GM21786 (cell line): ENCODE measurements around the gene ACOT12.
"Not testable (repeated sequence)": the region's sequence is repeated elsewhere in the genome, so short reads cannot be mapped to it uniquely, and the experiment has no call there.

ENCODE experiments used
- ATAC-seq: cut with Tn5 transposase; IDR thresholded peaks from one replicate; pipeline ENCODE4 v1.9.1; 2021; ENCODE audit not compliant: unreplicated experiment

Gene ACOT12

GRCh38 chr5:81345411-81346003 lies 48.4 kb downstream of the ACOT12 start:
- no peak for ATAC-seq

- ATAC-seq = no peak
Measured at GRCh38 chr5:81344736-81345135, 49.2 kb downstream of the ACOT12 start.

- not testable (repeated sequence) for ATAC-seq
Measured at GRCh38 chr5:81338213-81338612, 55.7 kb downstream of the ACOT12 start.

- no peak for ATAC-seq
Measured at GRCh38 chr5:81337803-81338202, 56.1 kb downstream of the ACOT12 start.

- no peak for ATAC-seq
Measured at GRCh38 chr5:81336556-81336955, 57.4 kb downstream of the ACOT12 start.

GRCh38 chr5:81335946-81336345 lies 58.0 kb downstream of the ACOT12 start:
- no peak for ATAC-seq

- ATAC-seq = no peak
Measured at GRCh38 chr5:81334304-81335061, 59.5 kb downstream of the ACOT12 start.

GRCh38 chr5:81326554-81326953 lies 67.4 kb downstream of the ACOT12 start:
- ATAC-seq = no peak

- no peak for ATAC-seq
Measured at GRCh38 chr5:81317536-81317935, 76.4 kb downstream of the ACOT12 start.

GRCh38 chr5:81316571-81316970 lies 77.4 kb downstream of the ACOT12 start:
- no peak for ATAC-seq

- ATAC-seq = no peak
Measured at GRCh38 chr5:81315830-81316229, 78.1 kb downstream of the ACOT12 start.

- no peak for ATAC-seq
Measured at GRCh38 chr5:81315336-81315735, 78.6 kb downstream of the ACOT12 start.

GRCh38 chr5:81314581-81314980 lies 79.4 kb downstream of the ACOT12 start:
- no peak for ATAC-seq

GRCh38 chr5:81313686-81314085 lies 80.2 kb downstream of the ACOT12 start:
- ATAC-seq = no peak

- no peak for ATAC-seq
Measured at GRCh38 chr5:81313278-81313677, 80.7 kb downstream of the ACOT12 start.

- no peak for ATAC-seq
Measured at GRCh38 chr5:81310402-81311063, 83.4 kb downstream of the ACOT12 start.

- ATAC-seq = no peak
Measured at GRCh38 chr5:81308836-81309235, 85.1 kb downstream of the ACOT12 start.

GRCh38 chr5:81305785-81306184 lies 88.1 kb downstream of the ACOT12 start:
- ATAC-seq = no peak

GRCh38 chr5:81303563-81303962 lies 90.4 kb downstream of the ACOT12 start:
- ATAC-seq = no peak

GRCh38 chr5:81302596-81302995 lies 91.3 kb downstream of the ACOT12 start:
- no peak for ATAC-seq

- peak; percentile 97 for ATAC-seq
Measured at GRCh38 chr5:81301271-81302015, 92.5 kb downstream of the ACOT12 start, which contains the start of gene ZCCHC9. Gene ZCCHC9, plus strand, starts transcription at chr5:81301587. Its CDS starts 3,171 bp downstream, at chr5:81304758.
